Kidney epithelial cell (primary cell): ENCODE results near the gene COLEC12. TPM values are rescaled to one million over a fixed set of nuclear protein-coding genes. Genes with fewer than 3 reads are reported as not detected.

Experiments
- DNase-seq: peaks from one replicate; pipeline ENCODE4 v3.0.0-alpha.2; 2010; ENCODE audit warnings: low read depth
- H3K27me3 ChIP-seq: 2 replicates; pipeline ENCODE4 v1.6.0; 2011; ENCODE audit warnings: low read length; ENCODE audit not compliant: control insufficient read depth, insufficient read depth
- H3K36me3 ChIP-seq: 2 replicates; pipeline ENCODE4 v1.5.1; 2011; ENCODE audit warnings: low read length; ENCODE audit not compliant: control insufficient read depth, insufficient read depth
- H3K4me3 ChIP-seq: 2 replicates; pipeline ENCODE4 v1.5.1; 2011; ENCODE audit warnings: low read depth, mild to moderate bottlenecking, control low read depth, low read length
- total RNA-seq: library from RNA; depleted of rRNA; stranded (reverse); fragments of >200 nt; gene quantifications from 2 replicates; pipeline ENCODE4 v1.2.3, GENCODE V29; 2015
- TF ChIP-seq, protein P1 (sequence below): IDR thresholded peaks from 2 replicates; pipeline ENCODE4 v1.5.1; 2011; ENCODE audit warnings: mild to moderate bottlenecking, moderate library complexity, low read length, control low read depth, inconsistent platforms; ENCODE audit not compliant: insufficient read depth, poor library complexity, severe bottlenecking

Gene COLEC12
- total RNA-seq, 1 donor from 2014 or later, result 1.2 TPM

DNA sequence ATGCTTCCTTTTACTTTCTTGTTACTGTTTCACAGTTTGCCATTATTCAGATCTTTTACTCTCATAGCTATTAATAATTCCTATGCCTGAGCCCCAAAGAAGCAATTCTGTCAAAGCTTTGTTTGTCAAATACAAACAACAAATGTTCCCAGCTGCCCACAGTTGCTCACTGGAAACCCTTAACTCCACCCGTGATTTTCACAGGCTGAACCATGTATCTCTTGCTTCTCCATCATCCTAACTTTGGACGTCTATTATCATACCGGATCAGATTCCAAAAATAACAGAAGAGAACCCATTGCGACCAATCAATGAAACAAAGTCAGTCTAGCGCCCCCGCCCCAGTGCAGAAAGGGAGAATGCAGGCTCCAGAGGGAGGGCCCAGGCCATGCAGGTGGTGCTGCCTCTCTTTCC, 24.2 kb downstream of the COLEC12 start:
- H3K4me3 ChIP-seq, result no peak overlapping the region
- no peaks in the 10 kb centered on the region for H3K36me3 ChIP-seq
- no peaks in the 10 kb centered on the region for H3K27me3 ChIP-seq
- TF ChIP-seq, protein P1, sequence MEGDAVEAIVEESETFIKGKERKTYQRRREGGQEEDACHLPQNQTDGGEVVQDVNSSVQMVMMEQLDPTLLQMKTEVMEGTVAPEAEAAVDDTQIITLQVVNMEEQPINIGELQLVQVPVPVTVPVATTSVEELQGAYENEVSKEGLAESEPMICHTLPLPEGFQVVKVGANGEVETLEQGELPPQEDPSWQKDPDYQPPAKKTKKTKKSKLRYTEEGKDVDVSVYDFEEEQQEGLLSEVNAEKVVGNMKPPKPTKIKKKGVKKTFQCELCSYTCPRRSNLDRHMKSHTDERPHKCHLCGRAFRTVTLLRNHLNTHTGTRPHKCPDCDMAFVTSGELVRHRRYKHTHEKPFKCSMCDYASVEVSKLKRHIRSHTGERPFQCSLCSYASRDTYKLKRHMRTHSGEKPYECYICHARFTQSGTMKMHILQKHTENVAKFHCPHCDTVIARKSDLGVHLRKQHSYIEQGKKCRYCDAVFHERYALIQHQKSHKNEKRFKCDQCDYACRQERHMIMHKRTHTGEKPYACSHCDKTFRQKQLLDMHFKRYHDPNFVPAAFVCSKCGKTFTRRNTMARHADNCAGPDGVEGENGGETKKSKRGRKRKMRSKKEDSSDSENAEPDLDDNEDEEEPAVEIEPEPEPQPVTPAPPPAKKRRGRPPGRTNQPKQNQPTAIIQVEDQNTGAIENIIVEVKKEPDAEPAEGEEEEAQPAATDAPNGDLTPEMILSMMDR, result no peak
- no peak for DNase-seq

DNA sequence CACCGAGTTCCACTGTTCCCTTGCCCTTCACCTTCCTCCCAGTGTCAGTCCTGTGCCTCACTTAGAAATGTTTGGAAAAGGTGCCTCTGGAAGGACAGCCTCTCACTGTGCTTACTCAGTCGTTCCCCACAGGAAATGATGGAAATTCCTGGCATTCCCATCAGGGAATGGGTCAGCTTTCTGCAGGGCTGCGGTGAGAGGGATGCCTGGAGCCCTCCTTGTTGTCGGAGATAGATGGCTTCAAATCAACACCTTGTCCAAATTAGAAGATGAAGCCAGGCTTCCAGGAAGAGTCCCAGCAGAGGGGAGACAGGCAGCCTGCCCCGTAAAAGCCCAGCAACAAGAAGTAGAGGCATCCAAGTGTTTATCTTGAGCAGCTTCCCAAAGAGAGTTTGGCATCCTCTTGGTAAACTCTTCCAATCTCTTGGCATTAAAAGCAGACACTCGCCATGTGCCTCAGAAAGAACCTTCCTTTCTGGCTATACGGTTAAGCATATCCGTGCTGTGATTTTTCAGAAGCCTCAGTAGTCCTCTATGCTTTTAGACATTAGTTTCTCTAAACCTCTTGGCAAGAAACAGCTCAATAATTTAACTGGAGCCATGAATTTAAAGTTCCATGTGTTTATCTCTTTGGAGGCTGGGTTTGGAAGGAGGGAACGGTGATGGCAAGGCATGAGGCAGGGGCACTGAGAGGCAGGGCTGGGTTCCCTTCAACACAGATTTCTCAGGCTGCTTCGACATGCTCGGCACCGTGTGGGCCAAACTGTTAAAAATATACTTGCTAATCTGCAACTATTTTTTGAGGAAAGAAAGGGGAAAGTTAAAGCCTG, 25.1 kb downstream of the COLEC12 start:
- no peak for DNase-seq
- Histone ChIP-seq H3K4me3 (no peak overlapping the region), H3K27me3 (no peaks in the 10 kb centered on the region), H3K36me3 (no peaks in the 10 kb centered on the region)
- TF ChIP-seq, protein P1, result no peak

DNA sequence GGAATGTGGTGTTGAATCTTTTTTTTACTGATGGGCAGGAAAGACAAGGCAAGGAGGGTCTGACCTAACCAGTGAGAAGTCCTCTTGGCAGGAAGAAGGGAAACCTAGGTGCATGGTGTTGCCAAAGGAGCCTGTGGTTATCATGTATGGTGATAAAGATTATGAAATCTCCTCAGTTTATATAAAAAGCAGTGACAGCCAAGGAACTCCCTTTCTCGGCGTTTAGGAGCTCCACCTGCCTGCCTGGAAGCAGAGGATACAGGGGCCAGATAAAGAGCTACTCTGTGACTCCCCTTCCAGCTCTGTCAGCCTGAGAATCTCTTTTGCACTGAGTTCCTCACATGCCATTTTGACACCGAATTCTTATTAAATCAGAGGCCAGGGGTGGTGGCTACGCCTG, 26.1 kb downstream of the COLEC12 start:
- Histone ChIP-seq H3K36me3 (no peaks in the 10 kb centered on the region), H3K4me3 (no peak overlapping the region), H3K27me3 (no peaks in the 10 kb centered on the region)
- TF ChIP-seq, protein P1, result no peak
- DNase-seq, result no peak

DNA sequence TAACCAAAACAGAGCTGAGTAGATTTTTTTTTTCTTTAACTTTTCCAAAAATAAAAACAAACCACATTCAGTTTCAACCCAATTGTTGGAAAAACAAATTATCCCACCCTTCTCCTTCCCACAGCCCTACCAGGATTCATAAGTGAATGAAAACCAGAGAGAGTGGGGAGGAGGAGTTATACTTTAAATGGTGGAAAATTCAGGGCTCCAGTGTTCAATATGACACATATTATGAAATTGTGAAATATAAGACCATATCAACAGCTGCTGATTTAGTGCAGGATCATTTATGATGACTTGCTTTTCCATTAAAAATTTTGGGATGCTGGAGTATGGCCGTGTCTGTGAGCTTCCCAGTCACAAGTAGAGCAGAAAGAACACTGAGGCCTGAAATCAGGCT, 26.7 kb downstream of the COLEC12 start:
- no peaks in the 10 kb centered on the region for H3K36me3 ChIP-seq
- no peaks in the 10 kb centered on the region for H3K27me3 ChIP-seq
- H3K4me3 ChIP-seq, result no peak overlapping the region
- TF ChIP-seq, protein P1, result no peak
- DNase-seq, result no peak

DNA sequence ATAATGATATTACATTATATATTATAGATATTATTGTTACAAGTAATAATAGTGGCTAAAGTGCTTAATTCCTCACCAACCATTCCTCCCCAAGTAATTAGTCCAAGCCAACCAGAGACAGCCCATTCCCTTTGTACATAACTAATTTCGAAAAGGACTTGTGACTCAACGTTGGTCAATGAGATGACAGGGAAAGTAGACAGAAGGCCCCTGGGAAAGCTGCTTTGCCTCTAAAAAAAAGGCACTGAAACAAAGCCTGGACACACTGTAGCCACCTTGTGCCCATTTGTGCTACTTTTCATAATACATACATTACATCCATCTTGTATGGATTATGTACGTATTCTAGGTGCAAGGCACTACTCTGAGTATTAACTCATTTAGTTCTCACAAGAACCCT, 28.8 kb downstream of the COLEC12 start:
- TF ChIP-seq, protein P1, result no peak
- Histone ChIP-seq H3K27me3 (no peaks in the 10 kb centered on the region), H3K4me3 (no peak overlapping the region), H3K36me3 (no peaks in the 10 kb centered on the region)
- DNase-seq, result no peak
